Vagina (tissue), 2 donors: ENCODE results near the gene TNFRSF1B.

Experiments used
- CTCF ChIP-seq, 3 experiments: fragments of 450-650 bp in 2 of 3; fragments of 200-600 bp in 1 of 3; sonication (generic) in 1 of 3; IDR thresholded peaks; one replicate each; pipeline ENCODE4 v1.5.1; 2017 to 2019; ENCODE audit warnings: antibody characterized with exemption in 3 of 3, mild to moderate bottlenecking in 2 of 3, moderate library complexity in 2 of 3
- POLR2A ChIP-seq, 2 donors: fragments of 450-650 bp; IDR thresholded peaks; one replicate each; pipeline ENCODE4 v1.6.1; 2017; ENCODE audit warnings: antibody characterized with exemption in 2 of 2, mild to moderate bottlenecking in 2 of 2, moderate library complexity in 2 of 2

DNA sequence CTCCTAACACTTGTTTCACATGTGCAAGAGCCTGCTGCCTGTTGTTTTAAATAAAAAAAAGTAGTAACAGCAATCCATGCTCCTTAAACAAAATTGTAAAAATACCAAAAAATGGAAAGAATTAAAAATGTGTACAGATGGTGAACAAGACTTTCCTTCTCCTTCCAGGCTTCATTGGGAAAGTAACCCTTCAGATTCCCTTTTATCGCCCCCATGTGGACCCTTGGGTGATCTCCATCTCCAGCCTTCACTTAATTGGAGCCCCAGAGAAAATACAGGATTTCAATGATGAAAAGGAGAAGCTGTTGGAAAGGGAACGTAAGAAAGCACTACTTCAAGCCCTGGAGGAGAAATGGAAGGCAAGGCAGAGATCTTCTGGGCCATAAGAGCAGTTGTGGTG is 77.3 kb downstream of the TNFRSF1B start:
- TF ChIP-seq POLR2A (IDR thresholded peaks at IDR 0.05), result no peak
- no peak for TF ChIP-seq CTCF (IDR thresholded peaks at IDR 0.05)
